Measurements from ENCODE around the gene C2orf68.

The C2orf68 gene

DNA sequence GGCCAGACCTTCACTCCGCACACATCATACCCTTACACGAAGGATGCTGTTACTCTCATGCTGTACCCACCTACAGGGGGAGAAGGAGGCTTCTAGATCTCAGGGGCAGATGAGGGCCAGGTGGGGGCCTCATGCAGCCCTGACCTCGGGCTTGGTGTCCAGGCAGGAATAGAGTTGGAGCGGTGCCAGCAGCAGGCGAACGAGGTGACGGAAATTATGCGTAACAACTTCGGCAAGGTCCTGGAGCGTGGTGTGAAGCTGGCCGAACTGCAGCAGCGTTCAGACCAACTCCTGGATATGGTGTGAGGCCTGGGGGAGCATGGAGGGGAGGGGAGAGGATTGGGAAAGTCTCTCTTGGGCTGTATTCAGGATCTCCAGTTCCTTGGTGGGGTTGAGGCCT, 20.3 kb downstream of the C2orf68 start:
- H3K27ac ChIP-seq (ENCODE audit: low read depth, low read length): no peak overlapping the region
- no peaks in the 10 kb centered on the region for H3K9me2 ChIP-seq (replicated peaks; ENCODE audit: insufficient read depth, low read length)
- H3K36me3 ChIP-seq (ENCODE audit: low read length): no peaks in the 10 kb centered on the region
- H3K79me2 ChIP-seq (ENCODE audit: insufficient read depth, low read length): peaks cover 9% of the 10 kb centered on the region
- no peak overlapping the region for H3K9ac ChIP-seq (ENCODE audit: low read length)
- no peak overlapping the region for H2AFZ ChIP-seq (ENCODE audit: low read depth, low read length, severe bottlenecking)
- H3K9me3 ChIP-seq (ENCODE audit: insufficient read depth, low read length): no peaks in the 10 kb centered on the region
- H3K27me3 ChIP-seq (ENCODE audit: low read length): no peaks in the 10 kb centered on the region
- TF ChIP-seq, protein P1, sequence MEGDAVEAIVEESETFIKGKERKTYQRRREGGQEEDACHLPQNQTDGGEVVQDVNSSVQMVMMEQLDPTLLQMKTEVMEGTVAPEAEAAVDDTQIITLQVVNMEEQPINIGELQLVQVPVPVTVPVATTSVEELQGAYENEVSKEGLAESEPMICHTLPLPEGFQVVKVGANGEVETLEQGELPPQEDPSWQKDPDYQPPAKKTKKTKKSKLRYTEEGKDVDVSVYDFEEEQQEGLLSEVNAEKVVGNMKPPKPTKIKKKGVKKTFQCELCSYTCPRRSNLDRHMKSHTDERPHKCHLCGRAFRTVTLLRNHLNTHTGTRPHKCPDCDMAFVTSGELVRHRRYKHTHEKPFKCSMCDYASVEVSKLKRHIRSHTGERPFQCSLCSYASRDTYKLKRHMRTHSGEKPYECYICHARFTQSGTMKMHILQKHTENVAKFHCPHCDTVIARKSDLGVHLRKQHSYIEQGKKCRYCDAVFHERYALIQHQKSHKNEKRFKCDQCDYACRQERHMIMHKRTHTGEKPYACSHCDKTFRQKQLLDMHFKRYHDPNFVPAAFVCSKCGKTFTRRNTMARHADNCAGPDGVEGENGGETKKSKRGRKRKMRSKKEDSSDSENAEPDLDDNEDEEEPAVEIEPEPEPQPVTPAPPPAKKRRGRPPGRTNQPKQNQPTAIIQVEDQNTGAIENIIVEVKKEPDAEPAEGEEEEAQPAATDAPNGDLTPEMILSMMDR (IDR thresholded peaks at IDR 0.05; ENCODE audit: insufficient read depth, low read length, poor library complexity, severe bottlenecking): no peak
- no peak for TF ChIP-seq EZH2phosphoT487 (conservative IDR thresholded peaks at IDR 0.05; ENCODE audit: low read length)
- no peak overlapping the region for H3K4me3 ChIP-seq (ENCODE audit: insufficient read depth, low read length, poor library complexity, severe bottlenecking)
- no peaks in the 10 kb centered on the region for H3F3A ChIP-seq (ENCODE audit: insufficient read depth)
- no peak overlapping the region for H3K4me2 ChIP-seq (ENCODE audit: low read depth, low read length, poor library complexity, severe bottlenecking)
- H4K20me1 ChIP-seq (ENCODE audit: low read depth, low read length): no peaks in the 10 kb centered on the region

DNA sequence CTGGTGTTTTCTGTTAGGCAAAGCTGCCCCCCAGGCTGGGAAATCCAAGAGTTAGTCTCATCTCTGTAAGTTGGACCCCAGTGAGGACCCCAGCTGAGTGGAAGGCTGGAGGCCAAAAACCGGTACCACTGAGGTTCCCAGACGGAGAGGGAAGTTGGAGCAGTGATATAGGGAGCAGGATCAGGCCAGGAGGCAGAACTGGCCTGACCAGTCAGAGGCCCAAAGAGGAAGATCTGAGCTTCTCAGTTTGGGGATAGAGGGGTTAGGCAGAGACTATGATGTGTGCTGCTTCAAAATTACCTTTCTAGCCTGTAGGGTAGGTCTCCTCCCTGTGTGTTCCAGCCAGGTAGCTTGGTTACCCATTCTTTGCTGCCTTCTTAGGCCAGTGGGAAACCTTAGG, 20.9 kb downstream of the C2orf68 start:
- no peaks in the 10 kb centered on the region for H3K36me3 ChIP-seq (ENCODE audit: low read length)
- no peak for TF ChIP-seq EZH2phosphoT487 (conservative IDR thresholded peaks at IDR 0.05; ENCODE audit: low read length)
- TF ChIP-seq, protein P1 (IDR thresholded peaks at IDR 0.05; ENCODE audit: insufficient read depth, low read length, poor library complexity, severe bottlenecking): no peak
- no peaks in the 10 kb centered on the region for H3K27me3 ChIP-seq (ENCODE audit: low read length)
- H3K79me2 ChIP-seq (ENCODE audit: insufficient read depth, low read length): peaks cover 3% of the 10 kb centered on the region; the same call in 1 of the 2 replicates
- H3K27ac ChIP-seq (ENCODE audit: low read depth, low read length): no peak overlapping the region
- no peak overlapping the region for H2AFZ ChIP-seq (ENCODE audit: low read depth, low read length, severe bottlenecking)
- H3K9me2 ChIP-seq (replicated peaks; ENCODE audit: insufficient read depth, low read length): no peaks in the 10 kb centered on the region
- H3K4me3 ChIP-seq (ENCODE audit: insufficient read depth, low read length, poor library complexity, severe bottlenecking): no peak overlapping the region
- no peaks in the 10 kb centered on the region for H3F3A ChIP-seq (ENCODE audit: insufficient read depth)
- no peak overlapping the region for H3K4me2 ChIP-seq (ENCODE audit: low read depth, low read length, poor library complexity, severe bottlenecking)
- no peaks in the 10 kb centered on the region for H3K9me3 ChIP-seq (ENCODE audit: insufficient read depth, low read length)
- H3K9ac ChIP-seq (ENCODE audit: low read length): no peak overlapping the region
- H4K20me1 ChIP-seq (ENCODE audit: low read depth, low read length): no peaks in the 10 kb centered on the region

DNA sequence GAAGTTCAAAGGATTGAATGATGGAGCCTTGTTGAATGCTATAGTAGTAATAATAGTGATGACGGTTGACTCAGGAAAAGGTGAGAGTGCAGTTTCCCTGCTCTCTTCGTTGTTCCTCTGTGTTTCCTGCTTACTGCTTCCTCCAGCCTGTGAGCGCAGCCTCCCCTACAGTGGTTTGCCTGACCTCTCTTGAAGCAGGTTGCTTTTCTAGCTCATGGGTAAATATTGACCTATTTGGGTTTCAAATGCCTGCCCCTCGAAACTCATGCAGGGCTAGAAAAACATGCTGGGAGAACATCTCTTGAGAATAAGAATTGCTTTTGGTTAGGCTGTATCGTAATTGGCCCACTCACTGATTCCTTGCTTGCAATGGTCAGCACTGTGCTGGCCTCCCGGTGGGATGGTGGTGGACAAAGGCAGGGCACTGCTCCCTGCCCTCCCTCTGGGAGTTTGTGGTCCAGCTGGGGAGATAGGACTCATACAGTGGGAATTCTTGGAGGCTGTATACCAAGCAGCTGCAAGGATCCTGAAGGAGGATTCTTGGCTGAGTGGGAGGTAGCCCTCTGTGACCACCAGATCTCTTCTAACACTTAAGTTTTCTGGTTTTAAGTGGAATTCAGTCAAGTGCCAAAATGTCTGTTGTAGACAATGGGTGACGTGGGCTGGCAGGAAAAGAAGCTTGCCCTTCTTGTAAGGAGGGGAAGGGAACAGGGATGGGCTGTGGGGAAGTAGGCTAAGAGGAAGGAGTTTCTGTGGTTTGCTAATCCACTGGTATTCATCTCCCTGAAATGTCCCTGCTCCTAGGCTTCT, 21.7 kb downstream of the C2orf68 start:
- Histone ChIP-seq H3K4me2 (ENCODE audit: low read depth, low read length, poor library complexity, severe bottlenecking) (no peak overlapping the region), H3K27ac (ENCODE audit: low read depth, low read length) (no peak overlapping the region)
- TF ChIP-seq EZH2phosphoT487 (conservative IDR thresholded peaks at IDR 0.05; ENCODE audit: low read length): no peak
- TF ChIP-seq, protein P1 (IDR thresholded peaks at IDR 0.05; ENCODE audit: insufficient read depth, low read length, poor library complexity, severe bottlenecking): no peak

More for the DNA sequence above, 21.7 kb downstream of the C2orf68 start:
- no peaks in the 10 kb centered on the region for H3K79me2 ChIP-seq (ENCODE audit: insufficient read depth, low read length)
- no peaks in the 10 kb centered on the region for H3F3A ChIP-seq (ENCODE audit: insufficient read depth)
- H3K4me3 ChIP-seq (ENCODE audit: insufficient read depth, low read length, poor library complexity, severe bottlenecking): no peak overlapping the region
- no peaks in the 10 kb centered on the region for H3K9me2 ChIP-seq (replicated peaks; ENCODE audit: insufficient read depth, low read length)
- no peaks in the 10 kb centered on the region for H3K9me3 ChIP-seq (ENCODE audit: insufficient read depth, low read length)
- H4K20me1 ChIP-seq (ENCODE audit: low read depth, low read length): no peaks in the 10 kb centered on the region
- no peak overlapping the region for H3K9ac ChIP-seq (ENCODE audit: low read length)
- H3K36me3 ChIP-seq (ENCODE audit: low read length): no peaks in the 10 kb centered on the region
- H2AFZ ChIP-seq (ENCODE audit: low read depth, low read length, severe bottlenecking): no peak overlapping the region
- no peaks in the 10 kb centered on the region for H3K27me3 ChIP-seq (ENCODE audit: low read length)

Data from SU-DHL-6 (cell line).